Body of pancreas (tissue), 4 donors: ENCODE data around the gene CELF5.

Experiments used
- CTCF ChIP-seq, 7 experiments: fragments of 450-650 bp in 4 of 7; fragments of 200-600 bp in 3 of 7; sonication (generic) in 3 of 7; IDR thresholded peaks; one replicate each; pipeline ENCODE4 v1.5.1; 2016 to 2019; ENCODE audit warnings: antibody characterized with exemption in 7 of 7
- POLR2A ChIP-seq, 3 donors: fragments of 450-650 bp; IDR thresholded peaks; one replicate each; pipeline ENCODE4 v1.6.1; 2016; ENCODE audit warnings: antibody characterized with exemption in 3 of 3, mild to moderate bottlenecking in 2 of 3

- no peak for TF ChIP-seq CTCF (IDR thresholded peaks at IDR 0.05)
- no peak for TF ChIP-seq POLR2A (IDR thresholded peaks at IDR 0.05)
These were observed 8.7 kb downstream of the CELF5 start for GRCh38 chr19:3233116-3233515.
